A549 treated with dexamethasone at 1 μM for 4 hours (cell line): ENCODE data around the gene AARS2. TPM values are rescaled to one million over a fixed set of nuclear protein-coding genes. Genes with fewer than 3 reads are reported as not detected.

Experiments used
- total RNA-seq: library from RNA; stranded (reverse); fragments of 200-300 nt; extraction: Qiagen RNA extraction; gene quantifications from 5 replicates; pipeline ENCODE4 v1.2.3, GENCODE V29; 2022

AARS2 gene
- 5.2 to 8.1 TPM (median 6.9 TPM) in 5 replicates for total RNA-seq

GRCh38 chr6:44312901-44313788, at the start of gene AARS2:
AARS2 (minus strand) TSS chr6:44313347; CDS start chr6:44313323, 24 bp downstream.

GRCh38 chr6:44342489-44342888, 29.3 kb upstream of the AARS2 start, which contains the start of gene SPATS1:
SPATS1 (plus strand) TSS chr6:44342650; CDS start chr6:44343096, 446 bp downstream.

GRCh38 chr6:44269921-44270525, 43.1 kb downstream of the AARS2 start, which contains the start of gene TMEM151B:
TMEM151B (plus strand) TSS chr6:44270450; CDS start chr6:44270743, 293 bp downstream.

GRCh38 chr6:44265007-44265721, 48.0 kb downstream of the AARS2 start, which contains the start of gene NFKBIE:
NFKBIE (minus strand) TSS chr6:44265551; CDS start chr6:44265346, 205 bp downstream.

GRCh38 chr6:44257025-44257752, 56.0 kb downstream of the AARS2 start, which contains the start of gene SLC35B2:
SLC35B2 (minus strand) TSS chr6:44257528; CDS start chr6:44257410, 118 bp downstream.

Other genes starting within 250 kb of the AARS2 start
- gene MRPL14, start 185.9 kb downstream of the AARS2 start, total RNA-seq = 54.0 to 64.0 TPM (median 61.6 TPM) in 5 replicates
- gene TMEM63B, start 185.8 kb downstream of the AARS2 start, total RNA-seq = 10.3 to 16.8 TPM (median 16.0 TPM) in 5 replicates
- not detected in 5 replicates for gene CAPN11, start 154.5 kb downstream of the AARS2 start, total RNA-seq
- gene MYMX, start 96.4 kb downstream of the AARS2 start, total RNA-seq = not detected in 5 replicates
- gene SLC29A1, start 89.8 kb downstream of the AARS2 start, total RNA-seq = 36.0 to 55.2 TPM (median 51.3 TPM) in 5 replicates
- gene HSP90AB1, start 66.2 kb downstream of the AARS2 start, total RNA-seq = 1,087 to 1,237 TPM (median 1,168 TPM) in 5 replicates
- gene SLC35B2, start 55.8 kb downstream of the AARS2 start, total RNA-seq = 51.2 to 63.5 TPM (median 59.5 TPM) in 5 replicates
- 6.0 to 7.1 TPM (median 6.1 TPM) in 5 replicates for gene NFKBIE, start 47.8 kb downstream of the AARS2 start, total RNA-seq
- gene TMEM151B, start 42.9 kb downstream of the AARS2 start, total RNA-seq = 0.06 to 0.17 TPM (median 0.14 TPM) in 5 replicates
- not detected in 5 replicates for gene SPATS1, start 29.3 kb upstream of the AARS2 start, total RNA-seq
- 13.4 to 16.1 TPM (median 15.4 TPM) in 5 replicates for gene CDC5L, start 74.4 kb upstream of the AARS2 start, total RNA-seq